GM19043 (cell line): ENCODE data around the gene PFDN4.

ENCODE experiments used
- ATAC-seq: cut with Tn5 transposase; IDR thresholded peaks from one replicate; pipeline ENCODE4 v1.9.1; 2021; ENCODE audit warnings: low read depth; ENCODE audit not compliant: unreplicated experiment

The PFDN4 gene

GRCh38 chr20:54199283-54199682, 8.6 kb upstream of the PFDN4 start:
- no peak for ATAC-seq

DNA sequence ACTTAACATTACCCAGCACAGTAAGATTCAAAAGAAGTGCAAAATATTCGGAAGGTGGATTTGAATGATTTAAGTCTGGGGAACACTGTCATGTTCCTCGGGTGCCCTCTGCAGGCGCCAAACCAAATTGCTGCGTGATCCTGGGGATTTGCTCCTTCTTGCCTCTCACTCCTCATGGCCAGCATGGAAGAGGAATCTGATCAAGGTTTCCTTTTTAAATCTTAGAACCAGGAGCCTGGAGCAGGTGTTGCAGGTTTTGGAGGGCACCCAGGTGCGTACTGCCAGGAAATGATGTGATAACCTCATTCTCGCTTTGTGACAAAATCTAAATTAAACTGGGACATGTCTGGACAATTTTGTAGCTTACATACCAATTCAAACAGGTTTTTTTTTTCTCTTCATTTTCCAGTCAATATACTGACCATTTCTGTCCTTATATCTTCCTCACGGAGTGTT, 8.1 kb upstream of the PFDN4 start:
- peak; percentile 54 for ATAC-seq

DNA sequence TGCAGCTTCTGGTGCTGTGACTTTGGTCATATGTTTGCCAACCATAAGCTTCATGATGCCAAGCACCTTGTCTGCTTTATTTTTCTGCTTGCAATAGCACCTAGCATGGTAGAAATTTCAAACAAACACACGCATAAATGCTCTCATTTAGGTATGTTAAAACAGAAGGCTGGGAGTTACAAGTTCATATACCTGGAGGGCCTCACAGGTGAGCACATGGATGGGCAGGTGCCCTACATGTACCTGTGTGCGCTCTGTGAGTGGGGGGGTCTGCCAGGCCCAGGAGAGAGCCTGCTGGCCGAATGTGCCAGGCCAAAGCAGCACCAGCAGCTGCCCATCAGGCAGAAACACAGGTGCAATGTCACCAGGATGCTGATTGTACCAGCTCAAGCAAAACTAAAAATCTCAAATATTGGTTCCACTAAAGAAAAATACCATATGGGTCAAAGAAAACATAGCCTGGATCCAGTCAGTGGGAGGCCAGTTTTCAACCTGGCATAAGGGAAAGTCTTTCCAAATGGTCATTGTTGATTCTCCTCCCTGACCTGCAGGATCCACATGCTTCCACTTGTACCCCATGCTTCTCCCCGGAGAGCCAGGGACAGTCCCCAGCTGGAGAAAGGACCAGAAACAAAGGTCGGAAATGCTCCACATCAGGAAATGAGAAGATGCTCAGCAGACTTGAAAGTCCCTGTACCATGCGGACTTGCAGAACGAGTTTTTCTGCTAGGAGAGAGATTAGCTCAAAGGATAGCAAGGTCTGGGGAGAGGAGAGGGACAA, 7.2 kb upstream of the PFDN4 start:
- no peak for ATAC-seq

DNA sequence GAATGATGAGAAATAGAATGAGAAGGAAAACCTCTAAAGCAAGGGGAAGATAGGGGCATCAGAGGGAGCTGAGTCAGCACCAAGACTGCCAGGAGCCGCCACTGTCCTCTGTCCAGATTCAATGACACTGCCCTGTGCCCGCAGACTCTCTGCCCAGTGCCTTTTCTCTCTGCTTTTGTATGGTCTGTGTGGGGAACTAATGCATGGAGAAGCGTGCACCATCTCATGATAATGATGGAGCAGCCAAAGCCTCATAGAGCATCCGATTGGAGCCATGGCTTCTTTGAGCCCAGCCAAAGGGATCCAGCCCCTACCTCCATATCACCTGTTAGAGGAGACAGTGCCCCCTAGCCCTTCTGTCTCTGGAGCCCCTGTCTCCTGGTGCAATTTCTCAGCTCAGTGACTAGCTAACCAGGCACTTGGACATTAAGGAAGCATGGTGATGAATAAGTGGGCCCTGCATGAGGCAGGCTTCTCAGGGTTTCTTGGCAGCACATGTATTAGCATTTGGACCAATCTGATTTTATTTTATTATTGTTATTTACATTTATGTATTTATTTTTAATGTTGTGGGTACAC, 6.5 kb upstream of the PFDN4 start:
- ATAC-seq = no peak

DNA sequence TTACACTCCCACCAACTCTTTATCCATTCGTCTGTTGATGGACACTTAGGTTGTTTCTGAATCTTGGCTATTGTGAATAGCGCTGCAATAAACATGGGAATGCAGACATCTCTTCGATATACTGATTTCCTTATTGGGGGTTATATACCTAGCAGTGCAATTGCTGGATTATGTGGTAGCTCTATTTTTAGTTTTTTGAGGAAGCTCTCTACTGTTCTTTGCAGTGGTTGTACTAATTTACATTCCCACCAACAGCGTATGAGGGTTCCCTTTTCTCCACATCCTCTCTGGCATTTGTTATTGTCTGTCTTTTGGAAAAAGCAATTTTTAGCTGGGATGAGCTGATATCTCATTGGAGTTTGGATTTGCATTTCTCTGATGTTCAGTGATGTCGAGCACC, 4.6 kb upstream of the PFDN4 start:
- no peak for ATAC-seq

DNA sequence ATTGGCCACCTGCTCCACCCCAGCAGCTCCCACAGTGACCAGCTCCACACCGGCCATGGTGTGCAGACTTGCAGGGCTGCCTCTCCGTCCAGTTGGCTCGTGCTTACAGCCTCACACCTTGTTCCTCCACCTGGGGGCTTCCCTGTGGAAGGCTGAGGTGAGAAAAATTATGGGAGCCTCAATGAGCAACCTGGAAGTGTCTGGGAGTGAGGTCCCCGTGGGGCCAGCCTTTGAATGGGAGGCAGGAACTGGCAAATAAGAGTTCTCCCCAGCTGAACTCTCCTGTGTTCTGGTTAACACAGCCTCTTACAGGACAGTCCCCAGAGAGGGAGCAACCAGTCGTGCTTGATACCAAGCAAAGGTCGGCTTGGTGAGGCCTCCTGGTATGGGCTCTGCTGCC, 3.8 kb upstream of the PFDN4 start:
- no peak for ATAC-seq

- no peak for ATAC-seq
These were observed 3.4 kb upstream of the PFDN4 start for GRCh38 chr20:54204481-54204880.

DNA sequence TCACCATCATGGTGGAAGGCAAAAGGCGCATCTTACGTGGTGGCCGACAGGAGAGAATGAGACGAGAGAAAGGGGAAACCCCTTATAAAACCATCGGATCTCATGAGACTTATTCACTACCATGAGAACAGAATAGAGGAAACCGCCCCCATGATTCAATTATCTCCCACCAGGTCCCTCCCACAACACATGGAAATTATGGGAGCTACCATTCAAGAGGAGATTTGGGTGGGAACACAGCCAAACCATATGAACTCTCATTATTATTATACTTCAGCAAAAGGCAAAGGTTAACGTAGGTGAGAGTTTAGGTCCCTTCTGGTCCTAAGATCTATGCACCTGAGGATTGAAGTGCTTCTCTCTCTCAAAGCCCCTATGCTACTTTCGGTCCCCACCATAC, 2.4 kb upstream of the PFDN4 start:
- ATAC-seq = no peak

DNA sequence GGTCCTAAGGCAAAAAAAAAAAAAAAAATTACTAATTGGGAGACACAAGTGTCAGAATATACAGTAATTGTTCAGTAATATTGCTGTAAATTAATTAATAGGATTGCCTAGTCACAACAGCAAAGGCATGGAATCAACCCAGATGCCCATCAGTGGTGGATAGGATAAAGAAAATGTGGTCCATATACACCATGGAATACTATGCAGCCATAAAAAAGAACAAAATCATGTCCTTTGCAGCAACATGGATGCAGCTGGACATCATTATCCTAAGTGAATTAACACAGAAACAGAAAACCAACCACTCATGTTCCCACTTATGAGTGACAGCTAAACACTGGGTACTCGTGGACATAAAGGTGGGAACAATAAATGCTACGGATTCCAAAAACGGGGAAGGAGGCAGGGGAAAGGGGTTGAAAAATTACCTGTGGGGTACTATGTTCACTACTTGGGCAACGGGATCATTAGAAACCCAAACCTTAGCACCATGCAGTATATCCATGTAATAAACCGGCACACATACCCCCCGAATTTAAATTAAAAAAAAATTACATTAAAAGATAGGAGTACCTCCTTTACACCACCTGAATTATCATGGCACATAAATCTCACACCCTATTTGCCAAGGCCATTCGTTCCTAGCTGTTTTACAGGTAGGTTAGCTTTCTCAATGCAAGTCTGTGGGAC, 689 bp upstream of the PFDN4 start:
- ATAC-seq = no peak

- peak; percentile 18 for ATAC-seq
These were observed 775 bp downstream of the PFDN4 start for GRCh38 chr20:54208548-54209176.

DNA sequence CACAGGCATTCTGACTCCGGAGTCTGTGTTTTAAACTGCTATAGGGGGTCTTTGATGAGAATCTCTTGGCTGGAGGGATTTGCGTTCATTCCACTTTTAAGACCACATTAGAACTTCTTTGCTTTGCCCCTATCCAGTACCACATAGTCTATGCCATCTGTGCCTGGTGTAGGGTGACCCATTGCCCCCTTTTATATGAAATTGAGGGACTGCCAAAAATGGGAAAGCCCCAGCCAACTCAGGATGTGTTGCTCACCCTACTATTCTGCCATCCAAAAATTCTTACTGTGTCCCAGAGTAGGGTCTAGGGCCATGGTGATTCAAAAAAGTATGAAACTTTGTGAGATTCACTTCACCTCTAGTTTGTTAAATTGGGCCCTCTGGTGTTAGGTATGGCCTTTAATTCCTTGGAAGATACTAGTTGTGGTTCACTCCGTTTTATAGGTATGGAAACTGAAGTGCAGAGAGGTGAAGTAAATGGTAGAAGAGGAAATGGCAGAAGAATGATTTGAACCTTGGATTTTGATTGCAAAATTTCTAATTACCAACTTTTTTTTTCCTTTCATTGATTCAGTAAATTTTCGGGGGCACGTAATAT, 1.4 kb downstream of the PFDN4 start:
- ATAC-seq = no peak

- no peak for ATAC-seq
These were observed 4.3 kb downstream of the PFDN4 start for GRCh38 chr20:54212226-54212625.

- ATAC-seq = no peak
These were observed 5.0 kb downstream of the PFDN4 start for GRCh38 chr20:54212871-54213270.

DNA sequence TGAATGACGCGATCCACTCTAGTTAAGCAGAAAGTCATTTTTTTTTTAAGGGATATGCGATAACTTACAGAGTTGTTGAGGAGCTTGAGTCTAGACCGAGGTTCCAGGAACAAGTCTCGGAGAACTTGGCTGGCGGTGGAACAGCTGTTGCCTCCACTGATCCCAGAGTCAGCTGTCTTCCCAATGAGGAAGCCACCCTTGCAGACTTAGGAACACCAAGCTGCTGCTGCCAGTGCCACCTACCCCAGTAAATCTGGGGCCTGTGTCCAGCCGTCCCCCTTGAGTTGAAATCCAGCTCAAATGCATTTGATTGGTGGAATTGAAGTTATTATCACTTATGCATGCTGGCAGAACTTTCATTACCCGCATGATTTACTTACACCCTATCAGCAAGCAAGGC, 6.7 kb downstream of the PFDN4 start:
- ATAC-seq = no peak

DNA sequence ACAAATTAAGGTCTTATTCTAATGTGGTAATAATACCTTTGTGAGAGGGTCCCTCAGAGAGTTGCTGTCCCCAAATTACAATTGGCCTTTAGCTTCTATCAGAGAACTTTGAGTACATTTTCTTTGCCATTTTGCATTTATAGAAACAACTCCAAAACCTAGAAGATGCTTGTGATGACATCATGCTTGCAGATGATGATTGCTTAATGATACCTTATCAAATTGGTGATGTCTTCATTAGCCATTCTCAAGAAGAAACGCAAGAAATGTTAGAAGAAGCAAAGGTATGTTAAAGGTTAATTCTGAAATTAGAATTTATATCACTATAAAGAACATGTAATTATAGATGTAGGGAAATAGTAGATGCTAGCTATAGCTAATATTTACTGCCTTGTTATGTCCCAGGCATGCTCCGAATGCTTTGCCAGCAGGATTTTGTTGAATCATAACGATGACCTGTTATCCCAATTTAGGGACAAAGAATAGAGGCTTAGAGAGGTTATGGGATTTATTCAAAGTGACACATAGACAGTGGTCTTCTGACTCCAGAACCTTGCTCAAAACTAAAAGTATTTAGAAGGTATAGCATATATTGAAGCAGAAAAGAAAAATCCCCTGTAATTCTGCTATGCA, 7.4 kb downstream of the PFDN4 start:
- ATAC-seq = no peak

- no peak for ATAC-seq
These were observed 9.9 kb downstream of the PFDN4 start for GRCh38 chr20:54217762-54218161.

GRCh38 chr20:54218470-54218869, 10.6 kb downstream of the PFDN4 start:
- no peak for ATAC-seq

DNA sequence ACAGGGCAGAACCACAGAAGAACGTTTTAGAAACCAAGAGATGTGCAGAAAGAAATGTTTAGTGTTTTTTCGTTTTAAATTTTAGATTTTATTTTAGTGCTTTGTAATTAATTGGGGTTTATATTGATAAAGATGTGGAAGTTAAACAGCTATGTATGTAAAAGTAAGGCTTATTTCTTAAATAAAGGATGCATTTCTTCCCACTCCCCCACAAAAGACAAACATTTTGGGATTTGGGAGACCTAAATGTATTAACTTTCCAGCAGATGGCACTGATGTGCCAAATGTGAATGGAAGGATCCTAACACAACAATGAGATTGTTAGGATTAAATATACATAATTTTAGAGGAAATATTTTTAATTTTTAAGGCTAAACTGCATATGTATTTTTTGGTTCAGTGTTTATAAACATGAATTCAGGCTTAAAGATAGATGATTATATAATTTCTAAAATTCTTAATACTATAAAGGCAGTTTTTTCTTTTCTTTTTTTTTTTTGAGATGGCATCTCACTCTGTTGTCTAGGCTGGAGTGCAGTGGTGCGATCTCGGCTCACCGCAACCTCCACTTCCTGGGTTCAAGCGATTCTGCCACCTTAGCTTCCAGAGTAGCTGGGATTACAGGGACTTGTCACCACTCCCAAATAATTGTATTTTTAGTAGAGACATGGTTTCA, 12.0 kb downstream of the PFDN4 start:
- no peak for ATAC-seq

DNA sequence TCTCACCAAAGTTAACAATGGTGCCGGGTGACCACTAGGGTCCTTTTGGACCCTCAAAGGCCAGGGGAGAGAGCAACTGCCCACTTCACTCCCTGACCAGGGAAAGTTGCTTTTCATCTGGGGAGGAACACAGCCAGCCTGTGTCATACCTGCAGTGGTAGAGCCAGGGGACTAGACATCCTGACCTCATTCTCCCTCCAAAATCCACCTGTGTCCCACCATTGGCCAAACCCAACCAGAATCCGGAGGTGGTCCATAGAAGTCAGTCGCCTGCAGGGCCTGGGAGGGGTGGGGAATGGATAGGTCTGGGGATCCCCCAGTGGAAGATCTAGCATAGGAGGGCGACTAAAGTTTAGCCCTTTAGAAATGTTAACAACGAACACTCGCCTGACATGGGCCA, 12.8 kb downstream of the PFDN4 start:
- no peak for ATAC-seq

- ATAC-seq = no peak
These were observed 13.5 kb downstream of the PFDN4 start for GRCh38 chr20:54221353-54221752.
